Activated naive CD8-positive, alpha-beta T cell treated with anti-CD3 and anti-CD28 coated beads, Interleukin-2, amount 10 ng/mL, durations not matched to agents 7 days and 5 days (primary cell): ENCODE results near the gene POLN. TPM values are rescaled to one million over a fixed set of nuclear protein-coding genes. Genes with fewer than 3 reads are reported as not detected.

Experiments used
- ATAC-seq: fragments of 150-1000 bp; cut with Tn5 transposase; one replicate; pipeline ENCODE4 v1.10.0; 2021; ENCODE audit warnings: low read depth, moderate library complexity
- POLR2A ChIA-PET: fragments of 350-600 bp; sonication (Branson Sonifier 250); formaldehyde crosslinking; loops from one replicate; lab custom pipeline; 2021; ENCODE audit warnings: antibody characterized with exemption; lab: Charles Lee
- DNase-seq: peaks from one replicate; pipeline ENCODE4 v3.0.0; 2021
- H3K27ac Mint-ChIP-seq: one replicate; pipeline ENCODE4 v1.8.0; 2022; ENCODE audit warnings: mild to moderate bottlenecking, mixed read lengths
- H3K27me3 Mint-ChIP-seq: one replicate; pipeline ENCODE4 v1.8.0; 2022; ENCODE audit warnings: mild to moderate bottlenecking, moderate library complexity, mixed read lengths
- H3K36me3 Mint-ChIP-seq: one replicate; pipeline ENCODE4 v1.8.0; 2021; ENCODE audit warnings: mild to moderate bottlenecking, mixed read lengths
- H3K4me1 Mint-ChIP-seq: one replicate; pipeline ENCODE4 v1.8.0; 2021; ENCODE audit warnings: mixed read lengths
- H3K4me3 Mint-ChIP-seq: one replicate; pipeline ENCODE4 v1.8.0; 2022; ENCODE audit warnings: mild to moderate bottlenecking, moderate library complexity, mixed read lengths
- H3K9me3 Mint-ChIP-seq: one replicate; pipeline ENCODE4 v1.8.0; 2021; ENCODE audit warnings: mixed read lengths
- total RNA-seq, 2 experiments: library from RNA; stranded (reverse); gene quantifications; one replicate each; pipeline ENCODE4 v1.2.3, GENCODE V29; 2021

The POLN gene
- total RNA-seq, 2 experiments from 2014 or later = 2.4 to 3.2 TPM

- POLR2A ChIA-PET = interaction anchor here (1.2 kb wide), 1 partner anchor 26 kb away, joined by 3 read pairs; no protein-coding TSS in a partner anchor
- Mint-ChIP-seq H3K27me3 (no peaks in the 10 kb centered on the region), H3K9me3 (no peaks in the 10 kb centered on the region), H3K27ac (no peak overlapping the region), H3K4me1 (no peaks in the 10 kb centered on the region), H3K36me3 (no peaks in the 10 kb centered on the region), H3K4me3 (no peak overlapping the region)
- DNase-seq = no peak
- ATAC-seq = no peak
Observed at GRCh38 chr4:2264481-2265041, 22.6 kb upstream of the POLN start.

GRCh38 chr4:2263926-2264321 is 22.0 kb upstream of the POLN start:
- H3K4me3 Mint-ChIP-seq = no peak overlapping the region
- H3K36me3 Mint-ChIP-seq = no peaks in the 10 kb centered on the region
- no peaks in the 10 kb centered on the region for H3K4me1 Mint-ChIP-seq
- DNase-seq (peak; percentile 24), ATAC-seq (no peak)
- no peaks in the 10 kb centered on the region for H3K9me3 Mint-ChIP-seq
- no peak overlapping the region for H3K27ac Mint-ChIP-seq
- no peaks in the 10 kb centered on the region for H3K27me3 Mint-ChIP-seq
- POLR2A ChIA-PET = no interaction called here

GRCh38 chr4:2262944-2263250 is 21.0 kb upstream of the POLN start:
- ATAC-seq = no peak
- Mint-ChIP-seq H3K36me3 (no peaks in the 10 kb centered on the region), H3K4me3 (peak overlapping the region; percentile 70), H3K27ac (peak overlapping the region; percentile 74), H3K27me3 (no peaks in the 10 kb centered on the region), H3K4me1 (no peaks in the 10 kb centered on the region), H3K9me3 (no peaks in the 10 kb centered on the region)
- DNase-seq = no peak
- POLR2A ChIA-PET = interaction anchor here (0.9 to 2.1 kb wide), 6 partner anchors 16 to 150 kb away, joined by 3 to 22 read pairs (median 8); partner anchors contain the start of genes HAUS3 and POLN

GRCh38 chr4:2262145-2262943 is 20.4 kb upstream of the POLN start:
- no peaks in the 10 kb centered on the region for H3K4me1 Mint-ChIP-seq
- H3K27me3 Mint-ChIP-seq = no peaks in the 10 kb centered on the region
- H3K36me3 Mint-ChIP-seq = no peaks in the 10 kb centered on the region

GRCh38 chr4:2261853-2262144 is 19.9 kb upstream of the POLN start, which contains the start of gene MXD4:
Gene MXD4, minus strand, starts transcription at chr4:2262109. Its CDS starts 129 bp downstream, at chr4:2261980.
- Mint-ChIP-seq H3K27me3 (no peaks in the 10 kb centered on the region), H3K27ac (peak within 1 kb of the TSS; percentile 77), H3K9me3 (no peaks in the 10 kb centered on the region), H3K36me3 (no peaks in the 10 kb centered on the region), H3K4me3 (peak within 1 kb of the TSS; percentile 70), H3K4me1 (no peaks in the 10 kb centered on the region)
- DNase-seq (no peak), ATAC-seq (peak; percentile 1)
- POLR2A ChIA-PET = interaction anchor here (0.6 to 2.1 kb wide), 16 partner anchors 20 to 333 kb away, joined by 3 to 22 read pairs (median 4); partner anchors contain the start of genes HAUS3, POLN and RNF4

More at GRCh38 chr4:2262145-2262943, 20.4 kb upstream of the POLN start:
- peak overlapping the region; percentile 77 for H3K27ac Mint-ChIP-seq
- ATAC-seq = peak; percentile 94
- H3K4me3 Mint-ChIP-seq = peak overlapping the region; percentile 70
- no peaks in the 10 kb centered on the region for H3K9me3 Mint-ChIP-seq
- peak; percentile 97 for DNase-seq
- POLR2A ChIA-PET = interaction anchor here (0.6 to 2.1 kb wide), 18 partner anchors 16 to 333 kb away, joined by 3 to 22 read pairs (median 4); partner anchors contain the start of genes HAUS3, POLN and RNF4

GRCh38 chr4:2261110-2261852 is 19.4 kb upstream of the POLN start:
- POLR2A ChIA-PET = interaction anchor here (0.7 to 2.1 kb wide), 7 partner anchors 19 to 207 kb away, joined by 3 to 22 read pairs (median 10); partner anchors contain the start of genes HAUS3, POLN and RNF4
- Mint-ChIP-seq H3K4me1 (no peaks in the 10 kb centered on the region), H3K27me3 (no peaks in the 10 kb centered on the region), H3K9me3 (no peaks in the 10 kb centered on the region), H3K27ac (peak overlapping the region; percentile 34), H3K4me3 (peak overlapping the region; percentile 65), H3K36me3 (no peaks in the 10 kb centered on the region)
- peak; percentile 82 for DNase-seq
- ATAC-seq = no peak

- Mint-ChIP-seq H3K27ac (peak overlapping the region; percentile 34), H3K27me3 (no peaks in the 10 kb centered on the region), H3K4me3 (peak overlapping the region; percentile 65), H3K4me1 (no peaks in the 10 kb centered on the region), H3K9me3 (no peaks in the 10 kb centered on the region), H3K36me3 (no peaks in the 10 kb centered on the region)
- ATAC-seq (no peak), DNase-seq (peak; percentile 34)
- POLR2A ChIA-PET = interaction anchor here (0.6 to 1.1 kb wide), 3 partner anchors 8 to 208 kb away, joined by 3 to 4 read pairs (median 4); partner anchors contain the start of gene RNF4
Observed at GRCh38 chr4:2260344-2261109, 18.6 kb upstream of the POLN start.

GRCh38 chr4:2259541-2260343 is 17.8 kb upstream of the POLN start:
- no peaks in the 10 kb centered on the region for H3K4me1 Mint-ChIP-seq
- H3K27me3 Mint-ChIP-seq = no peaks in the 10 kb centered on the region
- H3K9me3 Mint-ChIP-seq = no peaks in the 10 kb centered on the region
- H3K36me3 Mint-ChIP-seq = no peaks in the 10 kb centered on the region
- ATAC-seq = no peak
- POLR2A ChIA-PET = interaction anchor here (0.7 to 1.1 kb wide), 2 partner anchors 19 to 209 kb away, joined by 3 to 4 read pairs; partner anchors contain the start of gene RNF4
- no peak for DNase-seq
- no peak overlapping the region for H3K27ac Mint-ChIP-seq
- no peak overlapping the region for H3K4me3 Mint-ChIP-seq

GRCh38 chr4:2259036-2259540 is 17.2 kb upstream of the POLN start:
- no peaks in the 10 kb centered on the region for H3K4me1 Mint-ChIP-seq
- H3K9me3 Mint-ChIP-seq = no peaks in the 10 kb centered on the region
- H3K27ac Mint-ChIP-seq = no peak overlapping the region
- H3K36me3 Mint-ChIP-seq = no peaks in the 10 kb centered on the region
- ATAC-seq = no peak
- H3K4me3 Mint-ChIP-seq = no peak overlapping the region
- peak; percentile 30 for DNase-seq
- POLR2A ChIA-PET = interaction anchor here (1.6 kb wide), 1 partner anchor 17 kb away, joined by 5 read pairs; the partner anchor contains the start of genes HAUS3 and POLN
- H3K27me3 Mint-ChIP-seq = no peaks in the 10 kb centered on the region

- H3K27me3 Mint-ChIP-seq = no peaks in the 10 kb centered on the region
- H3K9me3 Mint-ChIP-seq = no peaks in the 10 kb centered on the region
- H3K27ac Mint-ChIP-seq = no peak overlapping the region
- H3K36me3 Mint-ChIP-seq = no peaks in the 10 kb centered on the region
- DNase-seq = peak; percentile 32
- no peaks in the 10 kb centered on the region for H3K4me1 Mint-ChIP-seq
- H3K4me3 Mint-ChIP-seq = no peak overlapping the region
- POLR2A ChIA-PET = interaction anchor here (1.5 to 1.6 kb wide), 2 partner anchors 16 to 32 kb away, joined by 3 to 5 read pairs; partner anchors contain the start of genes HAUS3 and POLN
- ATAC-seq = no peak
Observed at GRCh38 chr4:2258091-2259035, 16.4 kb upstream of the POLN start.
